ENCODE data around the gene METTL9. TPM values are rescaled to one million over a fixed set of nuclear protein-coding genes. Genes with fewer than 3 reads are reported as not detected.
"Not testable (repeated sequence)": the region's sequence is repeated elsewhere in the genome, so short reads cannot be mapped to it uniquely, and the experiment has no call there.

The METTL9 gene
- total and polyA plus RNA-seq, 4 donors = 26.6 to 127 (median 78.1) TPM

GRCh38 chr16:21603928-21604327 lies 4.6 kb downstream of the METTL9 start:
- Histone ChIP-seq H3K36me3 (ENCODE audit: control insufficient read depth in 4 of 4, insufficient read depth in 4 of 4, low read length in 4 of 4) (no peaks in the 10 kb centered on the region), H3K4me3 (no peak overlapping the region), H3K27ac (ENCODE audit: low read depth in 1 of 2, low read length in 1 of 2) (no peak overlapping the region), H3K27me3 (ENCODE audit: control insufficient read depth in 3 of 3, insufficient read depth in 3 of 3, low read length in 2 of 3) (no peaks in the 10 kb centered on the region), H3K9ac (ENCODE audit: insufficient read depth in 1 of 2, low read length in 2 of 2) (no peak overlapping the region), H3K4me1 (ENCODE audit: control insufficient read depth in 5 of 5, insufficient read depth in 5 of 5, low read length in 5 of 5) (peaks cover 5 to 23% (median 9%) of the 10 kb centered on the region in 5 donors), H3K9me3 (ENCODE audit: control insufficient read depth in 4 of 4, insufficient read depth in 3 of 4, low read length in 3 of 4) (no peaks in the 10 kb centered on the region)
- TF ChIP-seq CTCF (IDR thresholded peaks at IDR 0.05; ENCODE audit: control extremely low read depth, extremely low read depth) = no peak
- no peak for ATAC-seq (ENCODE audit: insufficient read depth, low FRiP score)
- WGBS, 2 donors = 20 to 33% methylated on average over 3 of the region's 3 CpGs
- peak; percentile 16 to 40 (median 20) for DNase-seq

GRCh38 chr16:21605848-21606247 lies 6.5 kb downstream of the METTL9 start:
- H3K4me3 ChIP-seq; H3K9me3 ChIP-seq (ENCODE audit: control insufficient read depth in 4 of 4, insufficient read depth in 3 of 4, low read length in 3 of 4); H3K9ac ChIP-seq (ENCODE audit: insufficient read depth in 1 of 2, low read length in 2 of 2); H3K27me3 ChIP-seq (ENCODE audit: control insufficient read depth in 3 of 3, insufficient read depth in 3 of 3, low read length in 2 of 3); H3K36me3 ChIP-seq (ENCODE audit: control insufficient read depth in 4 of 4, insufficient read depth in 4 of 4, low read length in 4 of 4); DNase-seq; ATAC-seq (ENCODE audit: insufficient read depth, low FRiP score); H3K27ac ChIP-seq (ENCODE audit: low read depth in 1 of 2, low read length in 1 of 2): not testable (repeated sequence)
- 90 to 93% methylated on average over 8 of the region's 8 CpGs for WGBS, 2 donors
- H3K4me1 ChIP-seq (ENCODE audit: control insufficient read depth in 5 of 5, insufficient read depth in 5 of 5, low read length in 5 of 5) = peaks cover 5 to 21% (median 13%) of the 10 kb centered on the region in 5 donors

GRCh38 chr16:21608639-21609328 lies 9.4 kb downstream of the METTL9 start:
- Histone ChIP-seq H3K4me3 (no peak overlapping the region), H3K27ac (ENCODE audit: low read depth in 1 of 2, low read length in 1 of 2) (no peak overlapping the region), H3K27me3 (ENCODE audit: control insufficient read depth in 3 of 3, insufficient read depth in 3 of 3, low read length in 2 of 3) (no peaks in the 10 kb centered on the region), H3K9me3 (ENCODE audit: control insufficient read depth in 4 of 4, insufficient read depth in 3 of 4, low read length in 3 of 4) (no peaks in the 10 kb centered on the region), H3K4me1 (ENCODE audit: control insufficient read depth in 5 of 5, insufficient read depth in 5 of 5, low read length in 5 of 5) (peaks cover 8 to 28% (median 15%) of the 10 kb centered on the region in 5 donors), H3K36me3 (ENCODE audit: control insufficient read depth in 4 of 4, insufficient read depth in 4 of 4, low read length in 4 of 4) (no peaks in the 10 kb centered on the region), H3K9ac (ENCODE audit: insufficient read depth in 1 of 2, low read length in 2 of 2) (no peak overlapping the region)
- DNase-seq (no peak), ATAC-seq (ENCODE audit: insufficient read depth, low FRiP score) (no peak)
- TF ChIP-seq CTCF (IDR thresholded peaks at IDR 0.05; ENCODE audit: control extremely low read depth, extremely low read depth) = no peak
- 28 to 73% methylated on average over 3 of the region's 3 CpGs for WGBS, 2 donors

GRCh38 chr16:21610006-21610544 lies 10.7 kb downstream of the METTL9 start:
- ATAC-seq (ENCODE audit: insufficient read depth, low FRiP score) (no peak), DNase-seq (no peak)
- Histone ChIP-seq H3K27me3 (ENCODE audit: control insufficient read depth in 3 of 3, insufficient read depth in 3 of 3, low read length in 2 of 3) (no peaks in the 10 kb centered on the region), H3K27ac (ENCODE audit: low read depth in 1 of 2, low read length in 1 of 2) (no peak overlapping the region), H3K9me3 (ENCODE audit: control insufficient read depth in 4 of 4, insufficient read depth in 3 of 4, low read length in 3 of 4) (no peaks in the 10 kb centered on the region), H3K4me3 (no peak overlapping the region), H3K36me3 (ENCODE audit: control insufficient read depth in 4 of 4, insufficient read depth in 4 of 4, low read length in 4 of 4) (peaks cover 0 to 1% (median 0%) of the 10 kb centered on the region in 4 donors), H3K9ac (ENCODE audit: insufficient read depth in 1 of 2, low read length in 2 of 2) (no peak overlapping the region), H3K4me1 (ENCODE audit: control insufficient read depth in 5 of 5, insufficient read depth in 5 of 5, low read length in 5 of 5) (peaks cover 6 to 26% (median 9%) of the 10 kb centered on the region in 5 donors)
- no peak for TF ChIP-seq CTCF (IDR thresholded peaks at IDR 0.05; ENCODE audit: control extremely low read depth, extremely low read depth)
- WGBS, 2 donors = 80 to 87% methylated on average over 3 of the region's 3 CpGs

Data from lung (tissue), 12 donors.